ENCODE results near the gene RET.

DNA sequence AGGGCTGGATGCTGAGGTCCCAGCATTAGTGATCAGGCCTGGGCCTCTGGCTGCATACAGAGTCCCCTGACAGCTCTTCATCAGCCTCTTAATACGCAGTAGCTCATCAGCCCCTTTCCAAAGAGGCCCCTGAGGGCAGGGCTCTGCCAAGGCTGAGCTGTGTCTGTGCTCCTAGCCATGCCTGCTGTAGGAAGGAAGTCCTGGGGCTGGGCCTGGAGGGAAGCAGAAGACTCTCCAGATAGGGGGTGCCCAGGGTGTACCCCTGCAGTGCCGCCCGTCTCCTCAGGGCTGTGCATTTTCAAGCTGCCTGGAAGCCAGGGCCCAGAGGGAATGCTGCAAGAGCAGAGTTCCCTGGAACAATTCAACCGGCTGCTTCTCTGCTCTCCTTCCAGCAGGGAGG is 7.3 kb upstream of the RET start:
- TF ChIP-seq ZNF658 (tag by site-specific recombination; IDR thresholded peaks at IDR 0.05) (no peak), CTCF (tag by site-specific recombination; IDR thresholded peaks at IDR 0.05) (no peak), ZNF785 (tag by site-specific recombination; IDR thresholded peaks at IDR 0.05) (no peak), KLF10 (tag by site-specific recombination; IDR thresholded peaks at IDR 0.05) (no peak), ZNF112 (tag by site-specific recombination; IDR thresholded peaks at IDR 0.05) (no peak), ZBTB44 (tag by site-specific recombination; IDR thresholded peaks at IDR 0.05) (no peak)
- TF ChIP-seq, protein P1, sequence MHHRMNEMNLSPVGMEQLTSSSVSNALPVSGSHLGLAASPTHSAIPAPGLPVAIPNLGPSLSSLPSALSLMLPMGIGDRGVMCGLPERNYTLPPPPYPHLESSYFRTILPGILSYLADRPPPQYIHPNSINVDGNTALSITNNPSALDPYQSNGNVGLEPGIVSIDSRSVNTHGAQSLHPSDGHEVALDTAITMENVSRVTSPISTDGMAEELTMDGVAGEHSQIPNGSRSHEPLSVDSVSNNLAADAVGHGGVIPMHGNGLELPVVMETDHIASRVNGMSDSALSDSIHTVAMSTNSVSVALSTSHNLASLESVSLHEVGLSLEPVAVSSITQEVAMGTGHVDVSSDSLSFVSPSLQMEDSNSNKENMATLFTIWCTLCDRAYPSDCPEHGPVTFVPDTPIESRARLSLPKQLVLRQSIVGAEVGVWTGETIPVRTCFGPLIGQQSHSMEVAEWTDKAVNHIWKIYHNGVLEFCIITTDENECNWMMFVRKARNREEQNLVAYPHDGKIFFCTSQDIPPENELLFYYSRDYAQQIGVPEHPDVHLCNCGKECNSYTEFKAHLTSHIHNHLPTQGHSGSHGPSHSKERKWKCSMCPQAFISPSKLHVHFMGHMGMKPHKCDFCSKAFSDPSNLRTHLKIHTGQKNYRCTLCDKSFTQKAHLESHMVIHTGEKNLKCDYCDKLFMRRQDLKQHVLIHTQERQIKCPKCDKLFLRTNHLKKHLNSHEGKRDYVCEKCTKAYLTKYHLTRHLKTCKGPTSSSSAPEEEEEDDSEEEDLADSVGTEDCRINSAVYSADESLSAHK (tag by site-specific recombination; IDR thresholded peaks at IDR 0.05) = no peak

All from HEK293 (cell line).